Right lobe of liver (tissue), 6 donors: ENCODE results near the gene CLK2. TPM values are rescaled to one million over a fixed set of nuclear protein-coding genes. Genes with fewer than 3 reads are reported as not detected.

Source experiments
- ATAC-seq, 4 donors: fragments of 200-7000 bp; cut with Tn5 transposase; one replicate each; pipeline ENCODE4 v1.9.1; 2020; ENCODE audit warnings: mild to moderate bottlenecking in 4 of 4, moderate library complexity in 4 of 4
- DNase-seq, 3 donors: peaks; one replicate each; pipeline ENCODE4 v3.0.0-alpha.2; 2020
- H3K27ac ChIP-seq, 3 donors: fragments of 200-600 bp; one replicate each; pipeline ENCODE4 v1.8.0; 2022
- H3K27me3 ChIP-seq, 2 donors: fragments of 200-600 bp; one replicate each; pipeline ENCODE4 v1.8.0; 2022
- H3K36me3 ChIP-seq, 4 donors: fragments of 200-600 bp; sonication (generic) in 1 of 4; one replicate each; pipeline versions ENCODE4 v1.5.1 to v1.8.0; 2017 to 2022; ENCODE audit warnings: control low read depth in 1 of 4
- H3K4me1 ChIP-seq, 4 donors: fragments of 200-600 bp; sonication (generic) in 1 of 4; one replicate each; pipeline versions ENCODE4 v1.5.1 to v1.8.0; 2017 to 2022; ENCODE audit warnings: control low read depth in 1 of 4
- H3K4me3 ChIP-seq, 3 donors: fragments of 200-600 bp; one replicate each; pipeline ENCODE4 v1.8.0; 2022
- H3K9me3 ChIP-seq, 4 donors: fragments of 200-600 bp; sonication (generic) in 1 of 4; one replicate each; pipeline versions ENCODE4 v1.5.1 to v1.8.0; 2017 to 2022; ENCODE audit warnings: control low read depth in 1 of 4
- POLR2A ChIP-seq: fragments of 450-650 bp; IDR thresholded peaks from one replicate; pipeline ENCODE4 v1.6.1; 2017; ENCODE audit warnings: antibody characterized with exemption, mild to moderate bottlenecking
- WGBS: methylation state at CpG from one replicate; pipeline ENCODE4 v1.1.6; 2018; ENCODE audit warnings: low coverage, low lambda C conversion rate; ENCODE audit not compliant: insufficient coverage; ENCODE audit errors: missing lambda C conversion rate; 5-methylcytosine and 5-hydroxymethylcytosine counted together
- intact Hi-C, 2 donors: fragments of 100-400 bp; cut with DNase I; formaldehyde crosslinking; loops; one replicate each; pipeline versions ENCODE4 v1.11.2 to v1.14.1; 2022
- total RNA-seq, 6 experiments: library from RNA; depleted of rRNA in 2 of 6; stranded (reverse); fragments of >200 nt in 2 of 6; fragmentation: NEBNext Ultra II Directional in 3 of 6; extraction: Animal tissue kit (Norgen Biotek cat#: 25700) in 3 of 6; gene quantifications; one replicate each; pipeline versions ENCODE4 v1.1.0 to v1.2.4, GENCODE V29; 2016 to 2023
- TF ChIP-seq, protein P1 (sequence below), 4 donors: fragments of 200-600 bp in 3 of 4; fragments of 450-650 bp in 1 of 4; IDR thresholded peaks; one replicate each; pipeline versions ENCODE4 v1.5.1 to v1.8.0; 2016 to 2022; ENCODE audit warnings: antibody characterized with exemption in 4 of 4, mild to moderate bottlenecking in 2 of 4
- donor health status: DM: no; HTN: yes; CAD: no.
- donor health status: DM: no; HTN: no; CAD: no.
- donor health status: DM: no; HTN: no; CAD: no.
- donor health status: DM: no; HTN: yes; CAD: no.
- donor health status: DM: no; HTN: yes; CAD: no.

Gene CLK2
- total RNA-seq, 6 experiments from 2014 or later, result 10.4 to 29.2 (median 20.2) TPM

DNA sequence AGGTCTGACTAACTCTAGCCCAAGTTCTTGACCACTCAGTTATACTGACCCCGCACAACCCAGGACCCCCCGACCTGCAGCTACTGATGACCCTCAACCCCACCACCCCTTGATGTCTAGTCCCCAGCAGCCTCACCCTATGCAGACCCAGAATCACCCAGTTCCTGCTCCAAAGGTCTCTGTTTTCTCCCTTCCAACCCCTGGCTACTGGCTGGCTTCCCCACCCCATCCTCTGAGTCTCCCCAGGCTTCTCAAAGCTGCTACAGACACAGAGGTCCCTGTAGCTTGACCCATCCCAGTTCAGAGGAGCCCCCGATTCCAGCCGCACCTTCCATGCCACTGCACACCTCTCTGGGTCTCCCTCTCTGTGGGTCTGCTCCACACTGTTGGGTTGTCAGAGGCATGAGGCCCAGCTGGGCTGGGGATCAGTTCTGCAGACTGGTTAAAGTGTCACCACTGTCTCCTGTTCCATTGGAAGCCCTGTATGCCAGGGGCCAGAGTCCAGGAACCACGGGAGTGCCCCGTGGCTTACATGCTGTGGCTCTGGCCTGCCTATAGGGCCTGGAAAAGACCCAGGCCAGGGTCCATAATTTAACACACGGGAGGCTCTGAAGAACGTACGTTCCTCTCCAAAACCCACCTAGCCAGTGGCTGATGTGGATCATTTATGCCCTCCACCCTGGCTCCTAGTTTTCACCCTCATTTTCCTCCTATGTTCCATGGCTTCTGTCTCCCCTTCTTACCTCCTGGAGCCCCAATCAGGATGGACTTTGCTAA is 27.4 kb upstream of the CLK2 start:
- H3K27ac ChIP-seq, result peak overlapping the region; percentile 44 to 89 (median 79)

DNA sequence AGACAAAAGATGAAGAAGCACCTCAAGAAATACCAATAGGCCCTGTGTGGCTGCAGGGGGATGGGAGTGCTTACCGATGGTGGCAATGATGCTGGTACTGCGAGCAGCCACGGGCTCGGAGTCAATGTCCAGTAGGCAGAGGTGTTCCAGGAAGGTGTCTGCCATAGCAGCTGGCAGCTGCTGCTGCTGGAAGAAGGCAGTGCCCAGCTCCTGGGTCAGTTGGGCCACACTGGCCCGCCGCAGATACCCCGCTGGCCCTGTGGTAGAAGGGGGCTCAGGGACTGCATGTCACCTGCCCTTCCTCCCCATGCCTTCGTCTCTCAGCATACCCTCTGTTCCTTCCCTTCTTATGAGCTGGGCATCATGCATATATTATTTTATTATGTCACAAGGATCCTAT is 26.7 kb upstream of the CLK2 start:
- DNase-seq, result no peak
- peak overlapping the region in 2 of 3 donors; percentile 37 to 42 for H3K4me3 ChIP-seq
- no peaks in the 10 kb centered on the region for H3K9me3 ChIP-seq
- no peak for TF ChIP-seq POLR2A
- TF ChIP-seq, protein P1, sequence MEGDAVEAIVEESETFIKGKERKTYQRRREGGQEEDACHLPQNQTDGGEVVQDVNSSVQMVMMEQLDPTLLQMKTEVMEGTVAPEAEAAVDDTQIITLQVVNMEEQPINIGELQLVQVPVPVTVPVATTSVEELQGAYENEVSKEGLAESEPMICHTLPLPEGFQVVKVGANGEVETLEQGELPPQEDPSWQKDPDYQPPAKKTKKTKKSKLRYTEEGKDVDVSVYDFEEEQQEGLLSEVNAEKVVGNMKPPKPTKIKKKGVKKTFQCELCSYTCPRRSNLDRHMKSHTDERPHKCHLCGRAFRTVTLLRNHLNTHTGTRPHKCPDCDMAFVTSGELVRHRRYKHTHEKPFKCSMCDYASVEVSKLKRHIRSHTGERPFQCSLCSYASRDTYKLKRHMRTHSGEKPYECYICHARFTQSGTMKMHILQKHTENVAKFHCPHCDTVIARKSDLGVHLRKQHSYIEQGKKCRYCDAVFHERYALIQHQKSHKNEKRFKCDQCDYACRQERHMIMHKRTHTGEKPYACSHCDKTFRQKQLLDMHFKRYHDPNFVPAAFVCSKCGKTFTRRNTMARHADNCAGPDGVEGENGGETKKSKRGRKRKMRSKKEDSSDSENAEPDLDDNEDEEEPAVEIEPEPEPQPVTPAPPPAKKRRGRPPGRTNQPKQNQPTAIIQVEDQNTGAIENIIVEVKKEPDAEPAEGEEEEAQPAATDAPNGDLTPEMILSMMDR (IDR thresholded peaks at IDR 0.05), result no peak
- peak; percentile 20 to 33 (median 28) for ATAC-seq
- no peaks in the 10 kb centered on the region for H3K27me3 ChIP-seq
- H3K4me1 ChIP-seq, result peaks cover 0 to 18% (median 5%) of the 10 kb centered on the region in 4 donors
- WGBS, result 52% methylated on average over 4 of the region's 8 CpGs
- intact Hi-C loops, result no loop called here
- H3K27ac ChIP-seq, result peak overlapping the region in 2 of 3 donors; percentile 79 to 89
- H3K36me3 ChIP-seq, result peaks cover 0 to 2% (median 0%) of the 10 kb centered on the region in 4 donors

More for the DNA sequence above, 27.4 kb upstream of the CLK2 start:
- TF ChIP-seq POLR2A, result peak; percentile 80
- TF ChIP-seq, protein P1 (IDR thresholded peaks at IDR 0.05), result no peak
- Histone ChIP-seq H3K36me3 (no peaks in the 10 kb centered on the region), H3K4me1 (peaks cover 0 to 21% (median 5%) of the 10 kb centered on the region in 4 donors), H3K4me3 (peak overlapping the region in 2 of 3 donors; percentile 37 to 42), H3K27me3 (no peaks in the 10 kb centered on the region), H3K9me3 (no peaks in the 10 kb centered on the region)
- 22% methylated on average over 6 of the region's 9 CpGs for WGBS
- intact Hi-C loops, result no loop called here
- DNase-seq (peak; percentile 81 to 93 (median 91)), ATAC-seq (peak; percentile 89 to 95 (median 94))

DNA sequence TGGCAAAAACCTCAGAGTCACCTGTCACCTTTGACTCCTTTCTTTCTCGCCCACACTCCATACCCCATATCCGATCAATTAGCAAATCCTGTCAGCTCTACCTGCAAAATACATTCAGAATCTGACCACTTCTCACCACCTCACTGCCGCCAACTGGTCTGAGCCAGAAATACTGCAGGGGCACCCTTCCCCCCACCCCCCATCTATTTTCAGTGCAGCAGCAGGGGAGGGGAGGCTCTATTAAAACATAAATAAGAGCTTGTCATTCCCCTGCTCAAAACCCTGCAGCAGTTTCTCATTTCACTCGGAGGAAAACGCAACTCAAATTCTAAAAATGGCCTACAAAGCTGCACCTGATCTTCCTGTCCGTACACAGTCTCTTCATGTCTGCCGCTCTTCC is 24.1 kb upstream of the CLK2 start:
- Histone ChIP-seq H3K4me3 (no peak overlapping the region), H3K9me3 (no peaks in the 10 kb centered on the region), H3K27me3 (no peaks in the 10 kb centered on the region), H3K27ac (no peak overlapping the region), H3K4me1 (peaks cover 0 to 14% (median 5%) of the 10 kb centered on the region in 4 donors), H3K36me3 (peaks cover 0 to 2% (median 0%) of the 10 kb centered on the region in 4 donors)
- WGBS, result 84% methylated on average over 6 of the region's 7 CpGs
- ATAC-seq (no peak), DNase-seq (no peak)
- no peak for TF ChIP-seq POLR2A
- TF ChIP-seq, protein P1 (IDR thresholded peaks at IDR 0.05), result no peak
- intact Hi-C loops, result no loop called here

DNA sequence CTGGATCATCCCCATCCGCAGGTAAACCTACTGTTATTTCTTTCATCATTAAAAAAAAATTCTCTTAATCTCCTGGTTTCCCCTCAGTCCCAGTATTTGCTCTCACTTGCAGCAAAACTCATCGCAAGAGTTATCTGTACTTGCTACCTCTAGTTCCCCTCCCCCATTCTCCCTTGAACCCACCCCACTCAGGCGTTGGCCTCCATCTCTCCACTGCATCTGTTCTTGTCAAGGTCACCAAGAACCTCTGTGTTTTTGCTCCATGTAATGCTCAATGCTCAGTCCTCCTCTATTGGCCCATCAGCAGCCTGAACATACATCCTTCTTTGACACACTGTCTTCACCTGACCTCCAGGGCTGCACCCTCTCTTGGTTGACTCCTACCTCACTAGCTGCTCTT is 23.4 kb upstream of the CLK2 start:
- intact Hi-C loops, result no loop called here
- no peak overlapping the region for H3K4me3 ChIP-seq
- no peaks in the 10 kb centered on the region for H3K9me3 ChIP-seq
- no peak for TF ChIP-seq POLR2A
- TF ChIP-seq, protein P1 (IDR thresholded peaks at IDR 0.05), result no peak
- H3K36me3 ChIP-seq, result peaks cover 0 to 2% (median 0%) of the 10 kb centered on the region in 4 donors
- H3K27me3 ChIP-seq, result no peaks in the 10 kb centered on the region
- H3K4me1 ChIP-seq, result peaks cover 0 to 14% (median 4%) of the 10 kb centered on the region in 4 donors
- WGBS, result 88% methylated on average over 3 of the region's 3 CpGs
- no peak overlapping the region for H3K27ac ChIP-seq
- no peak for ATAC-seq
- no peak for DNase-seq
